GM12801 (cell line): Measurements from ENCODE around the gene GPSM1.

Experiments used
- TF ChIP-seq, protein P1 (sequence below): IDR thresholded peaks from one replicate; pipeline ENCODE4 v1.5.1; 2011; ENCODE audit warnings: control low read depth; ENCODE audit not compliant: insufficient read length; ENCODE audit errors: extremely low read depth

The GPSM1 gene

DNA sequence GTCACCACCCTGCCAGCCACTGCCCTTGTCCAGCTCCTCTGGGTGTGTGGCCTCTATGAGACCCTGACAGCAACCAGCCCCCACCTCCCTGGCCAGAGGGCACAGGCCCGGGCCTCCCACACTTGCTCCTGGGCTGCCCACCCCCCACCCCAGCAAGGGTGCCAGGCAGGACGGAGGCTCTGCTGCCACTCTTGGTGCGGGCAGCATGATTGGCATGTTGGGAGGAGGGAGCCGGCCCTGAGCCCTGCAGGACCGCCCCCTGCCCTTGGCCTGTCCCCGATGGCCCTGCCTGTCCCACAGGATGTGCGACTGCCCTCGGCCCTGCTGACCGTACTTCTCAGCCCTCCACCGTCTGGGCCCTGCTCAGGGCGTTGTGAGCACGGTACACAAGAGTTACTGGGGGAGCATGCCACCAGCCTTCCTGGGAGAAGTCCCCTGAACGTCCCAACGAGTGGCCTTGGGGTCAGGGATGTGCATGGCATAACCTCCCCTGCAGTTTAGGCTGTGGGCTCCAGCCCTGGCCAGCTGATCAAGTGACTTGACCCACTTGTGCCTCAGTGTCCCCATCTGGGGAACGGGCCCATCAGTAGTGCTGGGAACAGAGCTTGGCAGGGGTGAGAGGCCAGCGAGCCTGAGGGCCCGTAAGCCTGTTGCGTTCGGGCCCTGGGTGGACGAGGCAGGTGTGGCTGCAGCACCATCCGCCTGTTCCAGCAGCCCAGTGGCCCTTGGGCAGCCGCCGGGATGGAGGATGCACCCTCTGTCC, 16.0 kb downstream of the GPSM1 start:
- TF ChIP-seq, protein P1, sequence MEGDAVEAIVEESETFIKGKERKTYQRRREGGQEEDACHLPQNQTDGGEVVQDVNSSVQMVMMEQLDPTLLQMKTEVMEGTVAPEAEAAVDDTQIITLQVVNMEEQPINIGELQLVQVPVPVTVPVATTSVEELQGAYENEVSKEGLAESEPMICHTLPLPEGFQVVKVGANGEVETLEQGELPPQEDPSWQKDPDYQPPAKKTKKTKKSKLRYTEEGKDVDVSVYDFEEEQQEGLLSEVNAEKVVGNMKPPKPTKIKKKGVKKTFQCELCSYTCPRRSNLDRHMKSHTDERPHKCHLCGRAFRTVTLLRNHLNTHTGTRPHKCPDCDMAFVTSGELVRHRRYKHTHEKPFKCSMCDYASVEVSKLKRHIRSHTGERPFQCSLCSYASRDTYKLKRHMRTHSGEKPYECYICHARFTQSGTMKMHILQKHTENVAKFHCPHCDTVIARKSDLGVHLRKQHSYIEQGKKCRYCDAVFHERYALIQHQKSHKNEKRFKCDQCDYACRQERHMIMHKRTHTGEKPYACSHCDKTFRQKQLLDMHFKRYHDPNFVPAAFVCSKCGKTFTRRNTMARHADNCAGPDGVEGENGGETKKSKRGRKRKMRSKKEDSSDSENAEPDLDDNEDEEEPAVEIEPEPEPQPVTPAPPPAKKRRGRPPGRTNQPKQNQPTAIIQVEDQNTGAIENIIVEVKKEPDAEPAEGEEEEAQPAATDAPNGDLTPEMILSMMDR: no peak

DNA sequence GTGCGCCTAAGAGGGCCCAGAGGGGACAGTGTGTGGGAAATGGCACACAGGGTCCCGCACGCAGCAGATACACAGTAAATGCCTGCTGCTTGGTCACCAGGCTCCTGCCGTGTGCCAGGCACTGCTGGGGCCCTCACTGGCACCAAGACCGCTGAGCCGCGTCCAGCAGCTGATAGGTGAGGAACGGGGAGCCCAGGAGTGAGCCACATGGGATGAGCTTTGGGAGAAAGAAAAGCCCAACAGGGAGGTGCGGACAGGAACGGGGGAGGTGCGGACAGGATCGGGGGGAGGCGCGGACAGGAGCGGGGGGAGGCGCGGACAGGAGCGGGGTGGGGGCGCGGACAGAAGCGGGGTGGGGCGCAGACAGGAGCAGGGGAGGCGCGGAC, 16.5 kb downstream of the GPSM1 start:
- TF ChIP-seq, protein P1: no peak

DNA sequence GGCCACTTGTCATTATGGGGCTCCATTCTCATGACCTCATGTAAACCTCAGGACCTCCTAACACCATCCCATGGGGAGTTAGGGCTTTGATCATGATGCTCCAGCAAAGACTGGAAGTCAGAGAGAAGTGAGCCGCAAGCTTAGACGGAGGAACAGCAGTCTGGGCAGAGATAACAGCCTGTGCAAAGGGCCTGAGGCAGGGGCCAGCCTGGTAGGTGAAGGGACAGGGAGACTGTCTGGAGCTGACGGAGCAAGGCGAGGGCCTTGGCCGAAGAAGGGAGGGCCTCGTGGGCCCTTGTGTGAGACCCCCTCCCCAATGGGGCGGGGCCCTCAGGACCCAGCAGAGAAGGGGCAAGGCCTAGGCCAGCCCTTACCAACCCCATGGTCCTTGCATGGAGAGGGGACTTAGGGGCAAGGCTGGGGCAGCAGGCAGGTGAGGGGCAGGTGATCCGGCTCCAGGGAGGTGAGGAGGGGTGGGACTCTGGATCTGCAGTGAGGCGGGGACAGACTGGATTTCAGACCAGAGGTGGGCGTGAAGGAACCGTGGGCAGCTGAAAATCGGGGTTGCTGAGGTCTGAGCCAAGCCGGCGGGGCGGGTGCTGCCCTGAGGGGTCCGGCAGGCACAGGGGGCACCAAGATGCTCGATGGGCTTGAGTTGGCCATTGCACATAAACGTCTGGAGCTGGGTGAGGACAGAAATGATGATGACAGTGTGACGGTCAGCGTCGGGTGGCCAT, 17.4 kb downstream of the GPSM1 start:
- TF ChIP-seq, protein P1: no peak

DNA sequence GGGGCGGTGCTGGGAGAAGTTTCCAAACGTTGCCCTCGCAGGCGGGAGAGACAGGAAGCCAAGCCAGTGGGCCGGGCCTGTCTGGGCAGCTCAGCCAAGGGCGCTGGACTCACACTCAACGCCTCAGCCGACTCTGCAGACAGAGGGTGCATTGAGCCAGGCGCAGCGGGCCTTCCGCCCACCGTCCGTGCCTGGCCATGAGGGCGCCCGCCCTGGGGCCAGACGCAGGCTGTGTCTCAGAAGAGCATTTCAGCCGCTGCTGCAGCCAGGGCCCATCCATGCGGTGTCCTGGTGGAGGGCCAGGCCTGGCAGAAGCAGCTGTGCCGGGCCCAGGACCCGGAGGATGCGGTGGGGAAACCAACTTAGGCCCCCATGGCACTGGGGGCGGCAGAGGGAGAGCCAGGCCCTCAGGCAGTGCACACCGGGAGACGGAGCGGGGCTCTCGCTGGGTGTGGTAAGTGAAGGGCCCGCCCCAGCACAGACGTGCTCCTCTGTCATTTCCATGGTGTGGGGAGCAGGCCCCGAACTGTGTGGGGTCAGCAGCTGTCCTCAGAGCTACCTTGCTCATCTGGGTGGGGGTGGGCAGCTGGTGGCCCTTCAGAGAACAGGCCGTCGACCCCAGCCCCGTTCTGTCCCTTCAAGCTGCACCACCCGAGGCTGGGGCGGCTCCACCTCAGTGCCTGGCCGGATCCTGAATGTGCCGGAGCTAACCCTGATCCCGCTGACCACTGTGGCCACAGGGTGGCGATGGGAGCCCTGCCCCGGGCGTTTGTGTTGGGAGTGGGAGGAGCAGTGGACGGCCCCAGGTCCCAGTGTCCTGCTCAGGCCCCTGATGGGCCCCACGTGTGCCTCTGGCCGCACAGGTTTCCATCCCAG, 18.2 kb downstream of the GPSM1 start:
- TF ChIP-seq, protein P1: no peak

DNA sequence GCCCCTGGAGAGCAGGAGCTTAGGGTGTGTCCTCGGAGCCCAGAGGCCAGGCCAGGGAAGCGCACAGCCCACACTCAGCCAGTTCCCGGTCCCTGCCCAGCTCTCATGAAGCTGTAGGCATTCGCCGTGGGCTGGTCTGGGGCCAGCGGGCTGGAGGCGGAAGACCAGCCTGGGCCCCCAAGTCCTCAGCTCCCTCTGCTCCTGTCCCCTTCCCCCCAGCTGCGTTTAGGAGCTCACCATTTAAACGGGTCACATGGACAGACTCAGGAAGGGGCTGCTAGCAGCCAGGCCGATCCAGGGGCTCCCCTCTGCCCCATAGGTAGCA, 18.8 kb downstream of the GPSM1 start:
- TF ChIP-seq, protein P1: no peak

DNA sequence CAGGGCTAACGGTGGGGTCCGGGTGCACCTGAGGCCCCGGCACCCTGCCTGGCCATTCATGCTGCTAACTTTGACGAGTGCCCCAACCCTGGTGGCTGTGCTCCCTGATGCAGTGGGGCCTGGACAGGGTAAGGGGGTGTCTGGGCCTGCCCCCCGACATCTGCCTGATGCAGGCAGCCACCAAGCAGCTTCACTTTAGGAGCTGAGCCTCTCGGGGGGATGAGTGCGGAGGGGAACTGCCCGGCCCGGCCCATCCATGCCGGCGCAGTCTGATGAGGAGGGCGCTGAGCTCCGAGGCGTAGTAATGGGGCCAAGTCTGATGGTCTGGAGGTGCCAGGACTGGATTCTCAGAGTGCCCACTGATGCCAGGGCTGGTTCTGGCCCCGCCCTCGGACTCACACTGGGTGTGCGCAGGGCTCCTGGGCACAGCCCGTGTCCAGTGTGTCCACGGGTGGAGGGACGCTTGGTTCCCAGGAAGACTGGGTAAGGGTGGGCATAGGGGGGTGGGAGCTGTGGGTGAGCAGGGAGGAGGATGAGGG, 19.7 kb downstream of the GPSM1 start:
- TF ChIP-seq, protein P1: no peak
